GM23338 (cell line): ENCODE results near the gene DCAF7.

ENCODE experiments used
- CTCF ChIP-seq, 2 experiments: fragments of 200-600 bp in 1 of 2; sonication (generic) in 1 of 2; conservative IDR thresholded peaks; 2 replicates each; pipeline versions ENCODE4 v1.5.1 to v1.6.1; 2016 to 2017; ENCODE audit warnings: antibody characterized with exemption in 2 of 2, low read depth in 2 of 2, mild to moderate bottlenecking in 2 of 2, moderate library complexity in 1 of 2
- EZH2phosphoT487 ChIP-seq: fragments of 200-600 bp; sonication (generic); IDR thresholded peaks from one replicate; pipeline ENCODE4 v1.8.1; 2018; ENCODE audit warnings: antibody characterized with exemption; ENCODE audit not compliant: unreplicated experiment
- JUNB ChIP-seq: IDR thresholded peaks from one replicate; pipeline ENCODE4 v1.6.1; 2016; ENCODE audit warnings: antibody characterized with exemption; ENCODE audit not compliant: unreplicated experiment
- POLR2AphosphoS5 ChIP-seq: IDR thresholded peaks from 2 replicates; pipeline ENCODE4 v1.6.1; 2016; ENCODE audit warnings: antibody characterized with exemption, low read depth
- REST ChIP-seq: IDR thresholded peaks from one replicate; pipeline ENCODE4 v1.6.1; 2018; ENCODE audit warnings: antibody characterized with exemption; ENCODE audit not compliant: unreplicated experiment
- STAT1 ChIP-seq: IDR thresholded peaks from one replicate; pipeline ENCODE4 v1.6.1; 2016; ENCODE audit warnings: antibody characterized with exemption; ENCODE audit not compliant: unreplicated experiment

- TF ChIP-seq REST (no peak), CTCF (conservative IDR thresholded peaks at IDR 0.05; ENCODE audit: low read depth in 2 of 2) (no peak), POLR2AphosphoS5 (no peak), JUNB (no peak), EZH2phosphoT487 (no peak), STAT1 (no peak)
Observed at GRCh38 chr17:63547083-63547523, 3.2 kb upstream of the DCAF7 start.
